Panc1 (cell line): ENCODE data around the gene MRAS.

Source experiments
- REST ChIP-seq, 2 experiments: IDR thresholded peaks; 2 replicates each; pipeline ENCODE4 v1.6.1; 2011 to 2012; ENCODE audit warnings: low read depth in 2 of 2, control low read depth in 1 of 2, low read length in 1 of 2, mild to moderate bottlenecking in 1 of 2, moderate library complexity in 1 of 2; ENCODE audit not compliant: insufficient read depth in 1 of 2
- SIN3A ChIP-seq: IDR thresholded peaks from 2 replicates; pipeline ENCODE4 v1.6.1; 2012; ENCODE audit warnings: low read depth, mild to moderate bottlenecking, low read length, moderate library complexity, borderline replicate concordance; ENCODE audit not compliant: insufficient read depth
- TCF7L2 ChIP-seq: IDR thresholded peaks from 2 replicates; pipeline ENCODE4 v1.6.1; 2011; ENCODE audit warnings: mild to moderate bottlenecking, low read depth, low read length, inconsistent platforms
- TF ChIP-seq, protein P1 (sequence below): fragments of 450-650 bp; IDR thresholded peaks from 2 replicates; pipeline ENCODE4 v1.5.1; 2017; ENCODE audit warnings: mild to moderate bottlenecking

- TF ChIP-seq, protein P1, sequence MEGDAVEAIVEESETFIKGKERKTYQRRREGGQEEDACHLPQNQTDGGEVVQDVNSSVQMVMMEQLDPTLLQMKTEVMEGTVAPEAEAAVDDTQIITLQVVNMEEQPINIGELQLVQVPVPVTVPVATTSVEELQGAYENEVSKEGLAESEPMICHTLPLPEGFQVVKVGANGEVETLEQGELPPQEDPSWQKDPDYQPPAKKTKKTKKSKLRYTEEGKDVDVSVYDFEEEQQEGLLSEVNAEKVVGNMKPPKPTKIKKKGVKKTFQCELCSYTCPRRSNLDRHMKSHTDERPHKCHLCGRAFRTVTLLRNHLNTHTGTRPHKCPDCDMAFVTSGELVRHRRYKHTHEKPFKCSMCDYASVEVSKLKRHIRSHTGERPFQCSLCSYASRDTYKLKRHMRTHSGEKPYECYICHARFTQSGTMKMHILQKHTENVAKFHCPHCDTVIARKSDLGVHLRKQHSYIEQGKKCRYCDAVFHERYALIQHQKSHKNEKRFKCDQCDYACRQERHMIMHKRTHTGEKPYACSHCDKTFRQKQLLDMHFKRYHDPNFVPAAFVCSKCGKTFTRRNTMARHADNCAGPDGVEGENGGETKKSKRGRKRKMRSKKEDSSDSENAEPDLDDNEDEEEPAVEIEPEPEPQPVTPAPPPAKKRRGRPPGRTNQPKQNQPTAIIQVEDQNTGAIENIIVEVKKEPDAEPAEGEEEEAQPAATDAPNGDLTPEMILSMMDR = no peak
- TF ChIP-seq REST (IDR thresholded peaks at IDR 0.05; ENCODE audit: insufficient read depth in 1 of 2, low read depth in 2 of 2, low read length in 1 of 2) = no peak
- TF ChIP-seq TCF7L2 = no peak
- no peak for TF ChIP-seq SIN3A
Observed at GRCh38 chr3:138384531-138384930, 36.2 kb downstream of the MRAS start.
